ENCODE results near the gene YIPF4.

DNA sequence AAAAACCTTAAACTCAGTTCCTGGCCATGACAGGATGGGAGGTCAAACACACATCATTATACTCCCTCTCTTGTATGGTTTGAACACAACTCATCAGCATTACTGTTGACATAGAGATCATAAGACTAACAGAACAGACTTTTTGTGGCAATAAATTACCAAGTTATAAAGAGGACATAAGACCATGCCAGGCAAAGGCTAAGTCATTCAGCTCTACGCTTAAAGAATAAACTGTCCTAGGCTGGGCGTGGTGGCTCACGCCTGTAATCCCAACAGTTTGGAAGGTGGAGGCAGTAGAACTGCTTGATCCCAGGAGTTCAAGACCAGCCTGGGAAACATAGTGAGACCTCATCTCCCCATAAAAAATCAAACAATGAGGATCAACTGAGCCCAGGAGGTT is 29.4 kb upstream of the YIPF4 start:
- TF ChIP-seq POLR2A (IDR thresholded peaks at IDR 0.05; ENCODE audit: low read length), result no peak
- TF ChIP-seq, protein P1, sequence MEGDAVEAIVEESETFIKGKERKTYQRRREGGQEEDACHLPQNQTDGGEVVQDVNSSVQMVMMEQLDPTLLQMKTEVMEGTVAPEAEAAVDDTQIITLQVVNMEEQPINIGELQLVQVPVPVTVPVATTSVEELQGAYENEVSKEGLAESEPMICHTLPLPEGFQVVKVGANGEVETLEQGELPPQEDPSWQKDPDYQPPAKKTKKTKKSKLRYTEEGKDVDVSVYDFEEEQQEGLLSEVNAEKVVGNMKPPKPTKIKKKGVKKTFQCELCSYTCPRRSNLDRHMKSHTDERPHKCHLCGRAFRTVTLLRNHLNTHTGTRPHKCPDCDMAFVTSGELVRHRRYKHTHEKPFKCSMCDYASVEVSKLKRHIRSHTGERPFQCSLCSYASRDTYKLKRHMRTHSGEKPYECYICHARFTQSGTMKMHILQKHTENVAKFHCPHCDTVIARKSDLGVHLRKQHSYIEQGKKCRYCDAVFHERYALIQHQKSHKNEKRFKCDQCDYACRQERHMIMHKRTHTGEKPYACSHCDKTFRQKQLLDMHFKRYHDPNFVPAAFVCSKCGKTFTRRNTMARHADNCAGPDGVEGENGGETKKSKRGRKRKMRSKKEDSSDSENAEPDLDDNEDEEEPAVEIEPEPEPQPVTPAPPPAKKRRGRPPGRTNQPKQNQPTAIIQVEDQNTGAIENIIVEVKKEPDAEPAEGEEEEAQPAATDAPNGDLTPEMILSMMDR (IDR thresholded peaks at IDR 0.05), result no peak
